ENCODE results near the gene RIMKLA. TPM values are rescaled to one million over a fixed set of nuclear protein-coding genes. Genes with fewer than 3 reads are reported as not detected.

RIMKLA gene
- total RNA-seq, 1 donor from 2014 or later = 0.49 TPM

DNA sequence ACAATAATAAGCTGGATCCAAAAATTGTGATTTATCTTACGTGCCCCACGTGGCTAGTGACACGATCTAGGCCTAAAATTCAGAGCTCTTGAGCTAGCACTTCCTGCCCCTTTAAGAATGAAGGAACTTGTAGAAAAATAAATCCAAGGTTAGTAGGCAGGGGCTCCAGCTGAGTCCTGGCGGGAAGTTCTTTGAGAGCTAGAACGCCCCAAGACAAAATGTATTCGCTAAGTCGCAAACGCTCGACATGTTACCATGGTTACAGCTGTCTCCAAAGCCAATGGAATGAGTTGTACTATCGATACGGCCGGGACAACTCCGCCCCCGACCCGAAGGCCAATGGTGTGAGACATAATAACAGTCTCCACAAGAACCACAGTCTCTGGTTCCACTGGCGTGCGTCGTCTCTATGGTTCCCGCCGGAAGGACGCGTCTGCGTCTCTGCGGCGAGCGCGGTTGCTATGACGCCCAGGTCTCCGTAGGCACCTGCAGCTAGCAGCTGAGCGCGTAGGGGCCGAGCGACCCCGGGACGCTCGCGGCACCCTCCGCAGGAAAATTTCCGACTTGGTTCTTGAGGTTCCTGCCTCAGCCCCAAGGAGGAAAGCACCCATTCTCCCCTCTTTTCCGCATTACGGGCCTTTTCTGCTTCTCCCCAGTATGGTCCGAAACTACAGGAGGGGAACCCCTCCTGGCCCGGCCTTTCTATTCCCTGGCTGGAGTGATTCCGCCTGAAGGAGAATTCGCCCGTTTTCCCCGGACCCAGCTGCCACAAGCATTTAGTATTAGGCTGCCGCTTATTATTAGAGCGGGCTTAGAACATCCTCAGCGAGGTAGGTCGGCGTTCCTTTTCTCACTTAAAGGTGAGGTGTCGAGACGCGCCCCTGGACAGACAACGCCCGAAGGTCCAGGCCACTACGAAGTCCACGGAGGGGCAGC, 82.5 kb downstream of the RIMKLA start, which contains the start of gene CCDC30:
Gene CCDC30, plus strand, starts transcription at position 459 of the 936 bp plus-strand sequence. CDS start 17,266 bp downstream, outside the sequence.
- peak; percentile 100 for ATAC-seq
- peak; percentile 96 for DNase-seq (ENCODE audit: low spot score)
- intact Hi-C loops (cut with DNase I) = loop anchor here (5.0 kb wide), 1 partner anchor 499 kb away; no protein-coding TSS in a partner anchor

DNA sequence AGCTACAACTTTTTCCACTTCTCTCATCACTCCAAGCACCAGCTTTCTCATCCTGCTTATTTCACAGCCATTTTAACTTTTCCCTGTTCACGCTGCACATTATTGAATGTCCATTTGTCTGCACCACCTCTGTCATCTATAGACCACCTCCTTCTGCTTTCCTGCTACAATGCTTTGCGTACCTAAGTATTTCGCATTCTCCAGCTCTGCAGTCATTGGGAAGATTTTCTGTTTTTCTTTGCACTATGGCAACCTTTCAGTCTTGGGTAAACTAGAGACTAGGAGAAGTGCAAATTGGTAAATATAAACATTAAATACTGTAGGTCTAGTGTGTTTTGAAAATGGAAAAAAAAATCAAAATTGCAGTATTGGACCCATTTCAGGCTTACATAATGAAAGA, 83.3 kb downstream of the RIMKLA start:
- intact Hi-C loops (cut with DNase I) = loop anchor here (5.0 kb wide), 1 partner anchor 498 kb away; no protein-coding TSS in a partner anchor
- DNase-seq (ENCODE audit: low spot score) (no peak), ATAC-seq (no peak)

DNA sequence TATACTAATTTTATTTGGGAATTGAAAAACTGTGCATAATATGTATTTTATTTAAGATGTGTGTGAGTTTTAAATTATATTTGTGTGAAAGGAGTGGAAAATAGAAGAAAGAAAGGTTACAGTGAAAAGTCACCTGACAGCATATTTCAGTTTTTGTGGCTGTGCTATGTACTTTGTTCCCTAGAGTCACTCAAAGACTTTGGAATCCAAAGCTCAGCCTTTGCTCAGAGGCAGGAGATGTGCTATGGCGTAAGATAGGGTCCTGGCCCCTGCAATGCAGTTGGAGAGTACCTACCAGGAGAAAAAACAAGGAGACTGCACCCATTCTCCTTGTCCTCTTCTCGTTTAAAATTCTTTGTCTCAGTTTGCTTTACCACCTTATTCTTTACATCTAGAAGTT, 85.4 kb downstream of the RIMKLA start:
- DNase-seq (ENCODE audit: low spot score) (no peak), ATAC-seq (no peak)
- intact Hi-C loops (cut with DNase I) = no loop called here

DNA sequence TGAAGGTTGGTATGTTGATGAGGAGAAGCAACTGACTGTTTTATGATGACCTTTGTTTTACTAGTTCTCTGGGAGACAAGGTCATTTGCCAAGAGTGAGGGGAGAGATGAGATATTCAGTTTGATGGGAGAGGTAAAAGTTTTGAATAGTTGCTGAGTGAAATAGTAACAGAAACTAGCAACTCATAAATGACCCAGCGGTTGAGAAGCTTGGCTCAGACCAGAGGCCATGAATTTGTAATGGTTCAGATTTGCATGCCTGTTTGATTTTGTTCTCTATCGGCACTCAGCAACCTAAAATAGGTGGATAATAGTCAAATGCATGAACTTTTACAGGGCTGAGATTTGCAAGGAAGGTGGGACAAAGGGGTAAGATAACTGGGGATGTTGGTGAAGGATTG, 89.1 kb downstream of the RIMKLA start:
- ATAC-seq (no peak), DNase-seq (ENCODE audit: low spot score) (no peak)
- intact Hi-C loops (cut with DNase I) = no loop called here

Other genes starting within 250 kb of the RIMKLA start
- not detected for gene GUCA2B, start 227.4 kb upstream of the RIMKLA start, total RNA-seq
- not detected for gene GUCA2A, start 216.0 kb upstream of the RIMKLA start, total RNA-seq
- 76.4 TPM for gene FOXJ3, start 45.6 kb upstream of the RIMKLA start, total RNA-seq
- gene ZMYND12, start 75.2 kb downstream of the RIMKLA start, total RNA-seq = 1.6 TPM
- gene PPCS, start 75.8 kb downstream of the RIMKLA start, total RNA-seq = 41.3 TPM
- 10.9 TPM for gene CCDC30, start 82.5 kb downstream of the RIMKLA start, total RNA-seq